Neutrophil (primary cell): ENCODE measurements around the gene MBNL2.

ENCODE experiments used
- H3K27ac ChIP-seq: fragments of 200-600 bp; sonication (generic); 2 replicates; pipeline ENCODE4 v1.5.1; 2016; ENCODE audit warnings: mild to moderate bottlenecking, moderate library complexity
- H3K27me3 ChIP-seq: fragments of 200-600 bp; sonication (generic); 2 replicates; pipeline ENCODE4 v1.6.0; 2016; ENCODE audit warnings: mild to moderate bottlenecking
- H3K36me3 ChIP-seq: fragments of 200-600 bp; sonication (generic); 2 replicates; pipeline ENCODE4 v1.5.1; 2017
- H3K4me1 ChIP-seq, 2 experiments: fragments of 200-600 bp in 1 of 2; sonication (generic) in 1 of 2; 1 replicate in 1 of 2; 2 replicates in 1 of 2; pipeline versions ENCODE4 v1.5.1 to v1.6.1; 2013 to 2016; ENCODE audit warnings: low read depth in 1 of 2, low read length in 1 of 2, mild to moderate bottlenecking in 1 of 2, moderate library complexity in 1 of 2; ENCODE audit not compliant: control insufficient read depth in 1 of 2, insufficient read depth in 1 of 2
- H3K4me3 ChIP-seq, 2 experiments: fragments of 200-600 bp in 1 of 2; sonication (generic) in 1 of 2; 1 replicate in 1 of 2; 2 replicates in 1 of 2; pipeline ENCODE4 v1.5.1; 2013 to 2016; ENCODE audit warnings: low read depth in 1 of 2, low read length in 1 of 2, mild to moderate bottlenecking in 1 of 2, moderate library complexity in 1 of 2
- H3K9me3 ChIP-seq: fragments of 200-600 bp; sonication (generic); 2 replicates; pipeline ENCODE4 v1.5.1; 2016
- TF ChIP-seq, protein P1 (sequence below): fragments of 200-600 bp; sonication (generic); IDR thresholded peaks from 2 replicates; pipeline ENCODE4 v1.5.1; 2016; ENCODE audit warnings: antibody characterized with exemption

MBNL2 gene

DNA sequence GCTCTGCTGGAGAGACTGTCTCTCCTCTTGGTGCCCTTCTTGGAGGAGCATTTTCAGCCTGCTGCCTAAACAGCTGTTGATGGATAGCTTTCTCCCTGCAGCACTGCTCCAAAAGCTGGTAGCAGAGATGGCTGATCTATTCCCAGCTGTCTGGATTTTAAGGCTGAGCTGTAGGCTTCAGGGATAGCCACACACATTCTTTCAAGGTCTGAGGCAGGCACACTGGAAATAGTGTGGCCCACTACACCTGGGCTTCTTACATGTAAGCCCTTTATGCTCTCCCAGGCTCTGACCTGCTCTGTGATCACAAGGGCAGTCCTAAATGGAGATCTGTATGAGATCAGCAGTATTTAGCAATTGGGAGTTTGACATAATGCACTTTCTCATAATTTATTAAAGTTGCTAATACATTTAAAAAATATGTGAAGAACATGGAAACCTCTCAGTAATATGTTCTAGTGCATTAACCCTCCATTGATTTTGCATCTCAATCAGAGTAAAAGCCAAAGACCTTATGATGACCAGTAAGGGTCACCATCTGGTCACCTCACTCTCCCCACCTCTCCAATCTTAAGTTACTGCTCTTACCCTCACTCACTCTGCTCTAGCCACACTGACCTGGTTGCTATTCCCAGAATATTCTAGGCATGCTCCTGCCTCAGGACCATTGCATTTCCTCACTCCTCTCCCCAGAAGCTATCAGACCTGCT, 91.6 kb downstream of the MBNL2 start:
- H3K9me3 ChIP-seq, result no peaks in the 10 kb centered on the region
- no peak overlapping the region for H3K4me3 ChIP-seq
- no peaks in the 10 kb centered on the region for H3K27me3 ChIP-seq
- TF ChIP-seq, protein P1, sequence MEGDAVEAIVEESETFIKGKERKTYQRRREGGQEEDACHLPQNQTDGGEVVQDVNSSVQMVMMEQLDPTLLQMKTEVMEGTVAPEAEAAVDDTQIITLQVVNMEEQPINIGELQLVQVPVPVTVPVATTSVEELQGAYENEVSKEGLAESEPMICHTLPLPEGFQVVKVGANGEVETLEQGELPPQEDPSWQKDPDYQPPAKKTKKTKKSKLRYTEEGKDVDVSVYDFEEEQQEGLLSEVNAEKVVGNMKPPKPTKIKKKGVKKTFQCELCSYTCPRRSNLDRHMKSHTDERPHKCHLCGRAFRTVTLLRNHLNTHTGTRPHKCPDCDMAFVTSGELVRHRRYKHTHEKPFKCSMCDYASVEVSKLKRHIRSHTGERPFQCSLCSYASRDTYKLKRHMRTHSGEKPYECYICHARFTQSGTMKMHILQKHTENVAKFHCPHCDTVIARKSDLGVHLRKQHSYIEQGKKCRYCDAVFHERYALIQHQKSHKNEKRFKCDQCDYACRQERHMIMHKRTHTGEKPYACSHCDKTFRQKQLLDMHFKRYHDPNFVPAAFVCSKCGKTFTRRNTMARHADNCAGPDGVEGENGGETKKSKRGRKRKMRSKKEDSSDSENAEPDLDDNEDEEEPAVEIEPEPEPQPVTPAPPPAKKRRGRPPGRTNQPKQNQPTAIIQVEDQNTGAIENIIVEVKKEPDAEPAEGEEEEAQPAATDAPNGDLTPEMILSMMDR, result no peak
- no peaks in the 10 kb centered on the region for H3K4me1 ChIP-seq
- H3K36me3 ChIP-seq, result no peaks in the 10 kb centered on the region
- H3K27ac ChIP-seq, result no peak overlapping the region

DNA sequence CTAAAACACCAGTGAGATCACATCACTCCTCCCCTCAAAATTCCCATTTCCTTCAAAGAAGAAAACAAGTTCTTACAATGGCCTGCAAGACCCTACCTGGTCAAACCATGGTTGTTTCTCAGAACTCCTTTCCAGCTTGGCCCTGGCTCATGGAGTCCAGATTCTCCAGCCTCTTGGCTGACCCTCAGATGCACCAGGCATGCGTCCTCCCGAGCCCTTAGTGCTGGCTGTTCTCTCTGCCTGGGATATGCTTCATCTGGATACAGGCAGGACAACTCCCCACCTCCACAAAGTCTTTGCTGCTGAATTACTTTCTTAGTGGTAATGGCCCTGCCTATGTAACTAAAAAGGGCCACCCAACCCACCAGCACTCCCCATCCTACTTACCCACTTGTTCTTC, 94.3 kb downstream of the MBNL2 start:
- Histone ChIP-seq H3K4me3 (no peak overlapping the region), H3K27me3 (no peaks in the 10 kb centered on the region), H3K27ac (no peak overlapping the region), H3K9me3 (no peaks in the 10 kb centered on the region), H3K36me3 (no peaks in the 10 kb centered on the region), H3K4me1 (no peaks in the 10 kb centered on the region)
- TF ChIP-seq, protein P1, result no peak

DNA sequence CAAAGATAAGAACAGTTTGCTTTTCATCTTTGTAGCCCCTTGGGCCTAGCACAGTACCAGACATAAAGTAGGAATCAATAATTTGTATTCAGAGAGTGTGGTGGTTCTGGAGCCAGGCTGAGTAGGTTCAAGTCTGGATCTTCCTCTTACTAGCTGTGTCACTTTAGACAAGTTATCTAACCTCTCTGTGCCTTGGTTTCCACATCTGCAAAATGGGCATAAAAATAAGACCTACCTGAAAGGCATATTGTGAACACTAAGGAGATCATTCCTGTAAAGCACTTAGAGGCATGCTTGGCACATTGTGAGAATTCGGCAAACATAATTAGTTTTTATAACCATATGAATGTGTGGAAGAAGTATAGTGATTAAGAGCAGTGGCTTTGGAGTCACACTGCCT, 95.8 kb downstream of the MBNL2 start:
- Histone ChIP-seq H3K4me3 (no peak overlapping the region), H3K36me3 (no peaks in the 10 kb centered on the region), H3K27me3 (no peaks in the 10 kb centered on the region), H3K27ac (no peak overlapping the region), H3K4me1 (no peaks in the 10 kb centered on the region), H3K9me3 (no peaks in the 10 kb centered on the region)
- TF ChIP-seq, protein P1, result no peak

DNA sequence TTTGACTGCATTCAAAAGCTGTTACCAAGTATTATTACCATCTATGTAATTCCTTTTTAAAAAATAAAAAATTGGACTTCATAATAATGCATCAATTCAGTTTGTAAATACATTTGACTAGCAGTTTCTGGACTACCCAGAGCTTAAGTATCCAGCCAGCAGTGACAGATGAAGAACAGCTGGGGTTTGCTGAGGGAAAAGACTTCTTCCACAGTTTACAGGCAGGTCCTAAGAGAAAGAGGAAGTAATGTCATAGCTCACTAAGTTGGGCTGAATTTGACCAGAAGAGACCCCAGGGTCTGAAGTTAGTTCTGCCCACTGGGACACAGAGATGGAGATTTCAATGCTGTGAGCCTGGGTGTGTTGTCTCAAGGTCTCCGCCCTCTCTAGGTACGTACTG, 96.4 kb downstream of the MBNL2 start:
- Histone ChIP-seq H3K9me3 (no peaks in the 10 kb centered on the region), H3K27ac (no peak overlapping the region), H3K27me3 (no peaks in the 10 kb centered on the region), H3K36me3 (no peaks in the 10 kb centered on the region), H3K4me1 (no peaks in the 10 kb centered on the region), H3K4me3 (no peak overlapping the region)
- TF ChIP-seq, protein P1, result no peak

DNA sequence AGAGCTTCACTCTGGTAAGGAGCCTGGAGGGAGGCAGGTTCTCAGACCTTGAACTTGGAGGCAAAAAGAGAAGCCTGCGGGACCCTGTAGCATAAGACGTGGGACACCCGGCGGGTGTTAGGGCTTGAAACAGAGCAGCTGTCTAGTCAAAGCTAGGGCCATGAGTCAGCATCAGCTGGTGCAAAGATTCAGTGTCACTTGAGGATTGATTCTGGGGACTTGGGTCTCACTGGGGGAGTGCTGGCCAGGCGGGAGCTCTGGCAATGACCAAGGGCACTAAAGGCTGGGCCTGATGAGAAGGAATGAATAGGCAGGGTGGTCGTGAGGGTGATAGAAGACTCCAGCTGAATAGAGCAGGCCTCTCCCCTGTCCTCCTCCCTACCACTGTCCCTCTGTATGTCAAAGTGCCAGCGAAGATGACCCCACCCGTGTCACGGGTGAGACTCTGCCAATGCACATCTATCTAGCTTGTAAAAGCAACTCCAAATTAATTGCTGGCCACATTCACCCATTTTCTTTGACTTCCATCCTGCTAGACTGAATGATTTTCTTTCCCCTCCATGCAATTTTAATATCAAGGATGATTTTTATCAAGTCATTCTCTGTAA, 97.1 kb downstream of the MBNL2 start:
- TF ChIP-seq, protein P1, result no peak
- Histone ChIP-seq H3K4me3 (no peak overlapping the region), H3K27ac (no peak overlapping the region), H3K36me3 (no peaks in the 10 kb centered on the region), H3K4me1 (no peaks in the 10 kb centered on the region), H3K27me3 (no peaks in the 10 kb centered on the region), H3K9me3 (no peaks in the 10 kb centered on the region)
